Breast epithelium (tissue), 3 donors: ENCODE results near the gene ABCF3.

Experiments used
- CTCF ChIP-seq, 3 donors: fragments of 450-650 bp; IDR thresholded peaks; one replicate each; pipeline ENCODE4 v1.5.1; 2016 to 2017; ENCODE audit warnings: antibody characterized with exemption in 3 of 3, mild to moderate bottlenecking in 3 of 3, moderate library complexity in 3 of 3
- POLR2A ChIP-seq: fragments of 450-650 bp; IDR thresholded peaks from one replicate; pipeline ENCODE4 v1.6.1; 2016; ENCODE audit warnings: antibody characterized with exemption, mild to moderate bottlenecking, moderate library complexity
- POLR2AphosphoS5 ChIP-seq, 3 donors: sonication (generic); formaldehyde crosslinking; IDR thresholded peaks; one replicate each; pipeline ENCODE4 v1.6.1; 2017; ENCODE audit warnings: antibody characterized with exemption in 3 of 3

GRCh38 chr3:184142199-184142598 is 43.8 kb upstream of the ABCF3 start:
- TF ChIP-seq POLR2A (no peak), CTCF (IDR thresholded peaks at IDR 0.05) (no peak), POLR2AphosphoS5 (IDR thresholded peaks at IDR 0.05) (no peak)
